B cell (primary cell): Measurements from ENCODE around the gene PRPF31. TPM values are rescaled to one million over a fixed set of nuclear protein-coding genes. Genes with fewer than 3 reads are reported as not detected.

Source experiments
- ATAC-seq: fragments of 200-7000 bp; cut with Tn5 transposase; one replicate; pipeline ENCODE4 v1.10.0; 2021; ENCODE audit warnings: low read depth, mild to moderate bottlenecking, moderate number of reproducible peaks, moderate library complexity
- CTCF ChIA-PET: fragments of 350-600 bp; sonication (Branson Sonifier 250); formaldehyde crosslinking; loops from one replicate; lab custom pipeline; 2021; ENCODE audit warnings: antibody characterized with exemption, inconsistent platforms; lab: Charles Lee
- POLR2A ChIA-PET: fragments of 350-600 bp; sonication (Branson Sonifier 250); formaldehyde crosslinking; loops from one replicate; lab custom pipeline; 2021; ENCODE audit warnings: antibody characterized with exemption; lab: Charles Lee
- DNase-seq: peaks from one replicate; pipeline ENCODE4 v3.0.0; 2013
- H2AFZ ChIP-seq: 2 replicates; pipeline ENCODE4 v1.6.1; 2012; ENCODE audit warnings: mild to moderate bottlenecking, low read depth, low read length; ENCODE audit not compliant: insufficient read depth, poor library complexity, severe bottlenecking
- H3K27ac ChIP-seq, 2 donors: 1 replicate in 1 of 2; 2 replicates in 1 of 2; pipeline ENCODE4 v1.5.1; 2012 to 2013; ENCODE audit warnings: low read length in 2 of 2, mild to moderate bottlenecking in 2 of 2, moderate library complexity in 1 of 2
- H3K27me3 ChIP-seq, 4 experiments: fragments of 200-600 bp in 1 of 4; sonication (generic) in 1 of 4; replicated peaks in 1 of 4; 1 replicate in 2 of 4; 2 replicates in 2 of 4; pipeline versions ENCODE4 v1.6.1 to v1.7.0; 2013 to 2016; ENCODE audit warnings: low read length in 3 of 4, mild to moderate bottlenecking in 2 of 4, mixed read lengths in 1 of 4, moderate library complexity in 1 of 4; ENCODE audit not compliant: insufficient read depth in 4 of 4, control insufficient read depth in 3 of 4; ENCODE audit errors: control extremely low read depth in 1 of 4
- H3K36me3 ChIP-seq, 2 experiments: replicated peaks in 1 of 2; 1 replicate in 1 of 2; 2 replicates in 1 of 2; pipeline versions ENCODE4 v1.6.1 to v1.7.1; 2013; ENCODE audit warnings: low read length in 1 of 2; ENCODE audit not compliant: insufficient read depth in 2 of 2, control insufficient read depth in 1 of 2; ENCODE audit errors: control extremely low read depth in 1 of 2, extremely low read depth in 1 of 2
- H3K4me1 ChIP-seq, 2 donors: fragments of 200-600 bp in 1 of 2; sonication (generic) in 1 of 2; 1 replicate in 1 of 2; 2 replicates in 1 of 2; pipeline versions ENCODE4 v1.5.1 to v1.6.1; 2013 to 2017; ENCODE audit warnings: low read length in 2 of 2; ENCODE audit not compliant: control insufficient read depth in 2 of 2, insufficient read depth in 2 of 2
- H3K4me2 ChIP-seq: replicated peaks from 2 replicates; pipeline ENCODE3; 2012; ENCODE audit warnings: mild to moderate bottlenecking, low read depth, low read length; ENCODE audit not compliant: poor library complexity, severe bottlenecking
- H3K4me3 ChIP-seq, 5 experiments: fragments of 200-600 bp in 1 of 5; sonication (generic) in 1 of 5; 1 replicate in 3 of 5; 2 replicates in 2 of 5; pipeline versions ENCODE4 v1.5.1 to v1.7.0; 2011 to 2016; ENCODE audit warnings: low read length in 4 of 5, mild to moderate bottlenecking in 4 of 5, low read depth in 2 of 5, control low read depth in 1 of 5, moderate library complexity in 1 of 5; ENCODE audit not compliant: insufficient read depth in 1 of 5; ENCODE audit errors: control extremely low read depth in 1 of 5, extremely low read depth in 1 of 5
- H3K79me2 ChIP-seq: fragments of 200-600 bp; sonication (generic); one replicate; pipeline ENCODE4 v1.6.0; 2016; ENCODE audit warnings: low read length; ENCODE audit not compliant: control insufficient read depth, insufficient read depth
- H3K9ac ChIP-seq: fragments of 200-600 bp; sonication (generic); 2 replicates; pipeline ENCODE4 v1.6.1; 2017; ENCODE audit warnings: mild to moderate bottlenecking, low read length, moderate library complexity
- H3K9me3 ChIP-seq, 3 donors: one replicate each; pipeline versions ENCODE4 v1.6.1 to v1.7.1; 2013; ENCODE audit warnings: low read length in 2 of 3; ENCODE audit not compliant: control insufficient read depth in 2 of 3, insufficient read depth in 1 of 3; ENCODE audit errors: control extremely low read depth in 1 of 3
- H4K20me1 ChIP-seq: 2 replicates; pipeline ENCODE4 v1.6.0; 2012; ENCODE audit warnings: mild to moderate bottlenecking, low read length; ENCODE audit not compliant: insufficient read depth, control insufficient read depth, poor library complexity, severe bottlenecking
- H3K27ac Mint-ChIP-seq: one replicate; pipeline ENCODE4 v1.8.0; 2021; ENCODE audit warnings: mixed read lengths
- H3K27me3 Mint-ChIP-seq: one replicate; pipeline ENCODE4 v1.8.0; 2021; ENCODE audit warnings: mixed read lengths
- H3K4me1 Mint-ChIP-seq: one replicate; pipeline ENCODE4 v1.8.0; 2021; ENCODE audit warnings: mixed read lengths
- H3K4me3 Mint-ChIP-seq: one replicate; pipeline ENCODE4 v1.8.0; 2021; ENCODE audit warnings: mixed read lengths
- H3K9me3 Mint-ChIP-seq: one replicate; pipeline ENCODE4 v1.8.0; 2022; ENCODE audit warnings: mixed read lengths; ENCODE audit not compliant: insufficient read depth
- EZH2 ChIP-seq: IDR thresholded peaks from 2 replicates; pipeline ENCODE4 v1.6.1; 2012; ENCODE audit warnings: borderline replicate concordance, low read depth, mild to moderate bottlenecking, moderate library complexity, low read length; ENCODE audit not compliant: insufficient read depth, poor library complexity, severe bottlenecking
- WGBS: methylation state at CpG from one replicate; pipeline ENCODE4 v1.1.5; 2013; ENCODE audit warnings: missing lambda C conversion rate; ENCODE audit not compliant: insufficient coverage; 5-methylcytosine and 5-hydroxymethylcytosine counted together
- intact Hi-C: fragments of 100-400 bp; cut with micrococcal nuclease; formaldehyde crosslinking; loops from one replicate; pipeline ENCODE4 v1.10.0; 2022
- polyA plus RNA-seq: library from polyadenylated mRNA; depleted of rRNA; stranded (reverse); fragments of >200 nt; gene quantifications from 2 replicates; pipeline ENCODE4 v1.2.3, GENCODE V29; 2012
- total RNA-seq, 2 donors: library from RNA; stranded (reverse); fragments of 120-200 nt in 1 of 2; gene quantifications; 1 replicate in 1 of 2; 2 replicates in 1 of 2; pipeline versions ENCODE4 v1.2.3 to v1.2.4, GENCODE V29; 2013 to 2022
- TF ChIP-seq, protein P1 (sequence below): fragments of 200-600 bp; IDR thresholded peaks from one replicate; pipeline ENCODE4 v1.8.0; 2022; ENCODE audit warnings: antibody characterized with exemption, mild to moderate bottlenecking

The PRPF31 gene
- total and polyA plus RNA-seq, 2 donors (not counting 1 experiment from before 2014, with no cell fraction given), result 61.2 to 66.2 TPM

DNA sequence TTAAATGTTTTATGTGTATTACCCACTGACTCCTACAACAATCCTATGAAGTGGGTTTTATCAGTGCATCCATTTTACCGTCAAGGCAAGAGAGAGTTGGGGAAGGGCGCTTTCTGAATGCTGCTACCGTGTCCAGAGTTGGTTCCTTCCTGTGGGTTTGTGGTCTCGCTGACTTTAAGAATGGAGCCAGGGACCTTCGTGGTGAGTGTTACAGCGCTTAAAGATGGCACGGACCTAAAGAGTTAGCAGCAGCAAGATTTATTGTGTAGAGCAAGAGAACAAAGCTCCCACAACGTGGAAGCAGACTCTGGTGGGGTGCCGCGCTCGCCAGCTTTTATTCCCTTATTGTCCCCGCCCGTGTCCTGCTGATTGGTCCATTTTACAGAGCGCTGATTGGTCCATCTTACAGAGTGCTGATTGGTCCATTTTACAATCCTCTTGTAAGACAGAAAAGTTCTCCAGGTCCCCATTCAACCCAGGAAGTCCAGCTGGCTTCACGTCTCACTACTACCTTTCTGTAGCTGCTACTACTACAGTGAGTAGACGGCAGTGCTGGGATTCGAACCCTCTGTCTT is 21.0 kb upstream of the PRPF31 start:
- Mint-ChIP-seq H3K27me3 (peaks cover 22% of the 10 kb centered on the region), H3K4me1 (peaks cover 7% of the 10 kb centered on the region), H3K4me3 (peak overlapping the region; percentile 4), H3K9me3 (no peaks in the 10 kb centered on the region), H3K27ac (peak overlapping the region; percentile 23)
- Histone ChIP-seq H3K9me3 (peaks cover 0 to 20% (median 0%) of the 10 kb centered on the region in 3 donors), H2AFZ (no peak overlapping the region), H3K4me3 (no peak overlapping the region), H3K27me3 (peaks cover 0 to 35% (median 15%) of the 10 kb centered on the region in 4 experiments), H3K9ac (no peak overlapping the region), H3K4me2 (no peak overlapping the region), H3K79me2 (no peaks in the 10 kb centered on the region), H3K36me3 (no peaks in the 10 kb centered on the region), H3K4me1 (peaks cover 15 to 16% of the 10 kb centered on the region in 2 donors), H3K27ac (no peak overlapping the region), H4K20me1 (no peaks in the 10 kb centered on the region)
- TF ChIP-seq, protein P1, sequence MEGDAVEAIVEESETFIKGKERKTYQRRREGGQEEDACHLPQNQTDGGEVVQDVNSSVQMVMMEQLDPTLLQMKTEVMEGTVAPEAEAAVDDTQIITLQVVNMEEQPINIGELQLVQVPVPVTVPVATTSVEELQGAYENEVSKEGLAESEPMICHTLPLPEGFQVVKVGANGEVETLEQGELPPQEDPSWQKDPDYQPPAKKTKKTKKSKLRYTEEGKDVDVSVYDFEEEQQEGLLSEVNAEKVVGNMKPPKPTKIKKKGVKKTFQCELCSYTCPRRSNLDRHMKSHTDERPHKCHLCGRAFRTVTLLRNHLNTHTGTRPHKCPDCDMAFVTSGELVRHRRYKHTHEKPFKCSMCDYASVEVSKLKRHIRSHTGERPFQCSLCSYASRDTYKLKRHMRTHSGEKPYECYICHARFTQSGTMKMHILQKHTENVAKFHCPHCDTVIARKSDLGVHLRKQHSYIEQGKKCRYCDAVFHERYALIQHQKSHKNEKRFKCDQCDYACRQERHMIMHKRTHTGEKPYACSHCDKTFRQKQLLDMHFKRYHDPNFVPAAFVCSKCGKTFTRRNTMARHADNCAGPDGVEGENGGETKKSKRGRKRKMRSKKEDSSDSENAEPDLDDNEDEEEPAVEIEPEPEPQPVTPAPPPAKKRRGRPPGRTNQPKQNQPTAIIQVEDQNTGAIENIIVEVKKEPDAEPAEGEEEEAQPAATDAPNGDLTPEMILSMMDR, result no peak
- no peak for TF ChIP-seq EZH2
- ATAC-seq (no peak), DNase-seq (no peak)
- CTCF ChIA-PET, result interaction anchor here (1.6 kb wide), 1 partner anchor 13 kb away, joined by 4 read pairs; no protein-coding TSS in a partner anchor
- POLR2A ChIA-PET, result interaction anchor here (0.6 kb wide), 1 partner anchor 1038 kb away, joined by 5 read pairs; no protein-coding TSS in a partner anchor
- 39% methylated on average over 16 of the region's 17 CpGs for WGBS
- intact Hi-C loops, result no loop called here

DNA sequence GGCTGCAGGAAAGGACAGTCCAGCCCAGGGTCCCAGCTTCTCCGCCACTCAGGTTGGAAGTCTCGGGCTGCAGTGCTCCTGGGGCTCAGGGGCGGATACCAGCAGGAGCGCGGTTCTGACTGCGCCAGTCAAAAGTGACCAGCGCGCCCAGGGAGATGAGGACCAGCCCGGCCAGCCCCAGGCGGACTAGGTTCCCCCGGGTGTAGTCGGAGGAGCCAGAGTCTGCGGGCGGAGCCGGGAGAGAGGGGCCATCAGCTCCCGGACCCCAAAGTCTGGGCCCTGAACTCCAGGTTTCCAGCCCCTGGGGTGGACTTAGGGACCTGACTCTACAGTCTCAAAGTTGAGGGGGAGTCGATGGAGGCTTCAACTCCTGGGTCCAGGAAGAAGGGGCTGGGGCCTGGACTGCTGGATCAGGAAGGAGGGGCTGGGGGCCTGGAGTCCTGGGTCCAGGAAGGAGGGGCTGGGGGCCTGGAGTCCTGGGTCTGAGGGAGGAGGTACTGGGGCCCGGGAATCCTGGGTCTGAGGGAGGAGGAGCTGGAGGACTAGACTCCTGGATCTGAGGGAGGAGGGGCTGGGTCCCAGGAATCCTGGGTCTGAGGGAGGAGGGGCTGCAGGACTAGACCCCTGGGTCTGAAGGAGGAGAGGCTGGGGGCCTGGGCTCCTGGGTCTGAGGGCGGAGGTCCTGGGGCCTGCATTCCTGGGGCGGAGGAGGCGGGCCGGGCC is 20.3 kb upstream of the PRPF31 start:
- CTCF ChIA-PET, result interaction anchor here (1.6 kb wide), 1 partner anchor 13 kb away, joined by 4 read pairs; no protein-coding TSS in a partner anchor
- peaks cover 22% of the 10 kb centered on the region for H3K27me3 Mint-ChIP-seq

More for the DNA sequence above, 20.3 kb upstream of the PRPF31 start:
- intact Hi-C loops, result no loop called here
- Histone ChIP-seq H2AFZ (peak overlapping the region; percentile 87), H4K20me1 (no peaks in the 10 kb centered on the region), H3K9me3 (peaks cover 0 to 20% (median 0%) of the 10 kb centered on the region in 3 donors), H3K36me3 (no peaks in the 10 kb centered on the region), H3K27me3 (peaks cover 0 to 34% (median 15%) of the 10 kb centered on the region in 4 experiments), H3K9ac (peak overlapping the region; percentile 54), H3K4me2 (peak overlapping the region; percentile 77), H3K79me2 (no peaks in the 10 kb centered on the region), H3K4me1 (peaks cover 15 to 16% of the 10 kb centered on the region in 2 donors), H3K4me3 (peak overlapping the region in 3 of 5 experiments; percentile 37 to 50 (median 42)), H3K27ac (no peak overlapping the region)
- peak overlapping the region; percentile 80 for H3K4me3 Mint-ChIP-seq
- H3K4me1 Mint-ChIP-seq, result peaks cover 7% of the 10 kb centered on the region
- TF ChIP-seq EZH2, result no peak
- TF ChIP-seq, protein P1, result no peak
- WGBS, result 75% methylated on average over 22 of the region's 22 CpGs
- ATAC-seq (no peak), DNase-seq (no peak)
- POLR2A ChIA-PET, result interaction anchor here (0.6 kb wide), 1 partner anchor 1037 kb away, joined by 5 read pairs; no protein-coding TSS in a partner anchor
- no peaks in the 10 kb centered on the region for H3K9me3 Mint-ChIP-seq
- no peak overlapping the region for H3K27ac Mint-ChIP-seq
